Liver (tissue), 9 donors: ENCODE data around the gene VENTX. TPM values are rescaled to one million over a fixed set of nuclear protein-coding genes. Genes with fewer than 3 reads are reported as not detected.

Experiments
- DNase-seq: peaks from one replicate; pipeline ENCODE4 v3.0.0-alpha.2; 2017; ENCODE audit warnings: low spot score
- H3K27ac ChIP-seq, 2 donors: one replicate each; pipeline ENCODE4 v1.7.0; 2013; ENCODE audit warnings: inconsistent platforms in 2 of 2, low read length in 2 of 2, control low read depth in 1 of 2, low read depth in 1 of 2, mild to moderate bottlenecking in 1 of 2
- H3K27me3 ChIP-seq, 4 donors: one replicate each; pipeline versions ENCODE4 v1.6.1 to v1.7.0; 2013; ENCODE audit warnings: low read length in 3 of 4, inconsistent platforms in 1 of 4, mild to moderate bottlenecking in 1 of 4, moderate library complexity in 1 of 4; ENCODE audit not compliant: control insufficient read depth in 4 of 4, insufficient read depth in 4 of 4
- H3K36me3 ChIP-seq, 4 donors: one replicate each; pipeline versions ENCODE4 v1.6.1 to v1.7.0; 2013; ENCODE audit warnings: low read length in 3 of 4, mild to moderate bottlenecking in 3 of 4, low read depth in 1 of 4, moderate library complexity in 1 of 4; ENCODE audit not compliant: control insufficient read depth in 4 of 4, insufficient read depth in 3 of 4
- H3K4me1 ChIP-seq, 4 donors: one replicate each; pipeline versions ENCODE4 v1.6.1 to v1.7.0; 2013; ENCODE audit warnings: low read length in 3 of 4, mild to moderate bottlenecking in 3 of 4, moderate library complexity in 1 of 4; ENCODE audit not compliant: control insufficient read depth in 4 of 4, insufficient read depth in 4 of 4
- H3K4me3 ChIP-seq, 3 donors: one replicate each; pipeline versions ENCODE4 v1.6.1 to v1.7.0; 2013; ENCODE audit warnings: low read length in 3 of 3, control low read depth in 1 of 3, low read depth in 1 of 3, mild to moderate bottlenecking in 1 of 3
- H3K9ac ChIP-seq, 2 donors: one replicate each; pipeline ENCODE4 v1.7.0; 2013; ENCODE audit warnings: low read length in 2 of 2, mild to moderate bottlenecking in 2 of 2, moderate library complexity in 2 of 2, control low read depth in 1 of 2, low read depth in 1 of 2
- H3K9me3 ChIP-seq, 4 donors: one replicate each; pipeline versions ENCODE4 v1.6.1 to v1.7.0; 2013; ENCODE audit warnings: low read length in 3 of 4; ENCODE audit not compliant: control insufficient read depth in 4 of 4
- ATF3 ChIP-seq: IDR thresholded peaks from 2 replicates; pipeline ENCODE4 v1.6.1; 2016; ENCODE audit warnings: antibody characterized with exemption
- CTCF ChIP-seq: fragments of 150-350 bp; IDR thresholded peaks from 2 replicates; pipeline ENCODE4 v1.5.1; 2017; ENCODE audit warnings: improper control_type of control experiment, low read depth, low read length; ENCODE audit not compliant: missing input control
- EGR1 ChIP-seq, 2 donors: IDR thresholded peaks; 2 replicates each; pipeline ENCODE4 v1.6.1; 2016 to 2018; ENCODE audit warnings: antibody characterized with exemption in 2 of 2, low read depth in 2 of 2
- FOXA2 ChIP-seq: IDR thresholded peaks from 2 replicates; pipeline ENCODE4 v1.6.1; 2016; ENCODE audit warnings: antibody characterized with exemption
- GABPA ChIP-seq, 2 donors: IDR thresholded peaks in 1 of 2; conservative IDR thresholded peaks in 1 of 2; 2 replicates each; pipeline ENCODE4 v1.6.1; 2016; ENCODE audit warnings: antibody characterized with exemption in 2 of 2, mild to moderate bottlenecking in 1 of 2, moderate library complexity in 1 of 2
- HNF4A ChIP-seq, 2 donors: conservative IDR thresholded peaks; 2 replicates each; pipeline ENCODE4 v1.6.1; 2016; ENCODE audit warnings: antibody characterized with exemption in 2 of 2, mild to moderate bottlenecking in 2 of 2
- HNF4G ChIP-seq: IDR thresholded peaks from 2 replicates; pipeline ENCODE4 v1.6.1; 2016; ENCODE audit warnings: antibody characterized with exemption
- JUND ChIP-seq, 2 donors: IDR thresholded peaks; 2 replicates each; pipeline ENCODE4 v1.6.1; 2016; ENCODE audit warnings: antibody characterized with exemption in 2 of 2
- MAX ChIP-seq: IDR thresholded peaks from 2 replicates; pipeline ENCODE4 v1.6.1; 2016; ENCODE audit warnings: antibody characterized with exemption
- NR2F2 ChIP-seq: IDR thresholded peaks from 2 replicates; pipeline ENCODE4 v1.6.1; 2016; ENCODE audit warnings: antibody characterized with exemption
- RAD21 ChIP-seq, 2 donors: IDR thresholded peaks; 2 replicates each; pipeline ENCODE4 v1.6.1; 2016; ENCODE audit warnings: antibody characterized with exemption in 2 of 2, mild to moderate bottlenecking in 2 of 2
- REST ChIP-seq: IDR thresholded peaks from 2 replicates; pipeline ENCODE4 v1.6.1; 2016; ENCODE audit warnings: antibody characterized with exemption, mild to moderate bottlenecking
- RXRA ChIP-seq, 2 donors: IDR thresholded peaks; 2 replicates each; pipeline ENCODE4 v1.6.1; 2017 to 2018; ENCODE audit warnings: antibody characterized with exemption in 2 of 2, mild to moderate bottlenecking in 1 of 2
- SP1 ChIP-seq: IDR thresholded peaks from 2 replicates; pipeline ENCODE4 v1.6.1; 2018; ENCODE audit warnings: antibody characterized with exemption, mild to moderate bottlenecking
- YY1 ChIP-seq: IDR thresholded peaks from 2 replicates; pipeline ENCODE4 v1.6.1; 2016; ENCODE audit warnings: antibody characterized with exemption, mild to moderate bottlenecking
- ZBTB33 ChIP-seq: IDR thresholded peaks from 2 replicates; pipeline ENCODE4 v1.6.1; 2016; ENCODE audit warnings: antibody characterized with exemption
- WGBS: extraction: QIAGEN DNeasy Blood & Tissue Kit; methylation state at CpG from one replicate; pipeline ENCODE4 v1.1.7; 2013; 5-methylcytosine and 5-hydroxymethylcytosine counted together
- polyA plus RNA-seq, 2 donors: library from polyadenylated mRNA; stranded (reverse) in 1 of 2; unstranded in 1 of 2; fragments of 200-250 nt in 1 of 2; fragments of >200 nt in 1 of 2; fragmentation: Nextera tagmentation in 1 of 2; extraction: Ambion mirVana in 1 of 2; gene quantifications; one replicate each; pipeline versions ENCODE4 v1.2.1 to v1.2.3, GENCODE V29; 2013 to 2015
- total RNA-seq, 2 donors: library from RNA; depleted of rRNA; stranded (reverse); fragments of >200 nt; gene quantifications; one replicate each; pipeline ENCODE4 v1.2.3, GENCODE V29; 2014
- donor health status: healthy.
- donor health status: healthy.
- donor health status: healthy.
- donor health status: healthy.
- donor health status: healthy.

VENTX gene
- total and polyA plus RNA-seq, 4 donors: 0.05 to 0.25 (median 0.09) TPM

- no peak for TF ChIP-seq MAX
- TF ChIP-seq YY1: no peak
- no peak for TF ChIP-seq CTCF
- TF ChIP-seq HNF4G: no peak
- TF ChIP-seq SP1: no peak
- TF ChIP-seq ZBTB33: no peak
- TF ChIP-seq NR2F2: no peak
- TF ChIP-seq EGR1 (IDR thresholded peaks at IDR 0.05; ENCODE audit: low read depth in 2 of 2): no peak
- TF ChIP-seq JUND (IDR thresholded peaks at IDR 0.05): no peak
- TF ChIP-seq FOXA2: no peak
- WGBS: 96% methylated on average over 21 of the region's 21 CpGs
- Histone ChIP-seq H3K4me1 (peaks cover 1 to 4% (median 3%) of the 10 kb centered on the region in 4 donors), H3K27me3 (no peaks in the 10 kb centered on the region), H3K9ac (no peak overlapping the region), H3K27ac (no peak overlapping the region), H3K4me3 (no peak overlapping the region), H3K36me3 (peaks cover 7 to 25% (median 11%) of the 10 kb centered on the region in 4 donors), H3K9me3 (no peaks in the 10 kb centered on the region)
- no peak for DNase-seq
These were observed 28.6 kb downstream of the VENTX start for GRCh38 chr10:133266056-133266795.

- Histone ChIP-seq H3K9ac (no peak overlapping the region), H3K4me1 (peaks cover 0 to 2% (median 0%) of the 10 kb centered on the region in 4 donors), H3K4me3 (no peak overlapping the region), H3K9me3 (no peaks in the 10 kb centered on the region), H3K27ac (no peak overlapping the region), H3K36me3 (peaks cover 7 to 28% (median 12%) of the 10 kb centered on the region in 4 donors), H3K27me3 (no peaks in the 10 kb centered on the region)
- 91% methylated on average over 14 of the region's 14 CpGs for WGBS
- TF ChIP-seq HNF4G: no peak
- no peak for TF ChIP-seq FOXA2
- no peak for DNase-seq
These were observed 29.6 kb downstream of the VENTX start for GRCh38 chr10:133267293-133267692.

- Histone ChIP-seq H3K27me3 (no peaks in the 10 kb centered on the region), H3K4me1 (no peaks in the 10 kb centered on the region), H3K9ac (no peak overlapping the region), H3K27ac (no peak overlapping the region), H3K9me3 (no peaks in the 10 kb centered on the region), H3K4me3 (no peak overlapping the region), H3K36me3 (peaks cover 7 to 28% (median 12%) of the 10 kb centered on the region in 4 donors)
- WGBS: 97% methylated on average over 22 of the region's 22 CpGs
- DNase-seq: no peak
- TF ChIP-seq RXRA (IDR thresholded peaks at IDR 0.05): no peak
- no peak for TF ChIP-seq NR2F2
- no peak for TF ChIP-seq EGR1 (IDR thresholded peaks at IDR 0.05; ENCODE audit: low read depth in 2 of 2)
- TF ChIP-seq REST: no peak
- no peak for TF ChIP-seq ATF3
- no peak for TF ChIP-seq MAX
- TF ChIP-seq GABPA (IDR thresholded peaks at IDR 0.05 in 1 of 2, conservative IDR thresholded peaks at IDR 0.05 in 1 of 2): no peak
- no peak for TF ChIP-seq FOXA2
- TF ChIP-seq SP1: no peak
- TF ChIP-seq HNF4G: no peak
- TF ChIP-seq RAD21 (IDR thresholded peaks at IDR 0.05): no peak
- no peak for TF ChIP-seq HNF4A (conservative IDR thresholded peaks at IDR 0.05)
These were observed 30.2 kb downstream of the VENTX start for GRCh38 chr10:133267829-133268228.
